NCI-H1048 (cell line): Measurements from ENCODE around the gene RAC2.

ENCODE experiments used
- DNase-seq: peaks from one replicate; lab custom pipeline; 2025; lab: John Stamatoyannopoulos, UW

The RAC2 gene

GRCh38 chr22:37175414-37176281, 68.4 kb downstream of the RAC2 start:
- no peak for DNase-seq
